GM12801 (cell line): Measurements from ENCODE around the gene RAPGEF5.

Source experiments
- TF ChIP-seq, protein P1 (sequence below): IDR thresholded peaks from one replicate; pipeline ENCODE4 v1.5.1; 2011; ENCODE audit warnings: control low read depth; ENCODE audit not compliant: insufficient read length; ENCODE audit errors: extremely low read depth

RAPGEF5 gene

DNA sequence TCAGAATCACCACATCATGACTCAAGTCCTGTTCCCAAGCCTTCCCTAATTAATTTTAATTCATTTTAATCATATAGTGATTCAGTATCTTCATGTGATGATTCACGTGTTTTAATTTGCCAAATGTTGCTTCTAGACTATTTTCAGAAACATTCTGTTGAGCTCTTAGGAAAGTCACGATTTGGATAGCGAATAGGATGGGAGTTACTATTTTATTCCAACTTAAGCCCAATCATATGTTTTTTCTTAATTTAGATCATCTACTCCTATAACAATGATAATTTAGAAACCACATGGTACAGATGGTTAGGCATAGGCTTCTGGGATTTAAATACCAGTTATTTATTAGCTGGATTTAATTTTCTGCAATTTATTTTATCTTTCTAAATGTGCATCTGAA is 49.1 kb downstream of the RAPGEF5 start:
- TF ChIP-seq, protein P1, sequence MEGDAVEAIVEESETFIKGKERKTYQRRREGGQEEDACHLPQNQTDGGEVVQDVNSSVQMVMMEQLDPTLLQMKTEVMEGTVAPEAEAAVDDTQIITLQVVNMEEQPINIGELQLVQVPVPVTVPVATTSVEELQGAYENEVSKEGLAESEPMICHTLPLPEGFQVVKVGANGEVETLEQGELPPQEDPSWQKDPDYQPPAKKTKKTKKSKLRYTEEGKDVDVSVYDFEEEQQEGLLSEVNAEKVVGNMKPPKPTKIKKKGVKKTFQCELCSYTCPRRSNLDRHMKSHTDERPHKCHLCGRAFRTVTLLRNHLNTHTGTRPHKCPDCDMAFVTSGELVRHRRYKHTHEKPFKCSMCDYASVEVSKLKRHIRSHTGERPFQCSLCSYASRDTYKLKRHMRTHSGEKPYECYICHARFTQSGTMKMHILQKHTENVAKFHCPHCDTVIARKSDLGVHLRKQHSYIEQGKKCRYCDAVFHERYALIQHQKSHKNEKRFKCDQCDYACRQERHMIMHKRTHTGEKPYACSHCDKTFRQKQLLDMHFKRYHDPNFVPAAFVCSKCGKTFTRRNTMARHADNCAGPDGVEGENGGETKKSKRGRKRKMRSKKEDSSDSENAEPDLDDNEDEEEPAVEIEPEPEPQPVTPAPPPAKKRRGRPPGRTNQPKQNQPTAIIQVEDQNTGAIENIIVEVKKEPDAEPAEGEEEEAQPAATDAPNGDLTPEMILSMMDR = no peak

DNA sequence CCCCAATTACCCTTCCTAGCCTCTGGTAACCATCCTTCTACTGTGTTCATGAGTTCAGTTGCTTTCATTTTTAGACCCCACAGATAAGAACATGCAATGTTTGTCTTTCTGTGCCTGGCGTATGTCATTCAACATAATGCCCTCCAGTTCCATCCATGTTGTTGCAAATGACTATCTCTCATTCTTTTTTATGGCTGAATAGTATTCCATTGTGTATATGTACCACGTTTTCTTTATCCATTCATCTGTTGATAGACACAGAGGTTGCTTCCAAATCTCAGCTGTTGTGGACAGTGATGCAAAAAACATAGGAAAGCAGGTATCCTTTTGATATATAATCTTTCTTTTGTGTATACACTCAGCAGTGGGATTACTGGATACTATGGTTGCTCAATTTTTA is 51.2 kb downstream of the RAPGEF5 start:
- TF ChIP-seq, protein P1 = no peak

DNA sequence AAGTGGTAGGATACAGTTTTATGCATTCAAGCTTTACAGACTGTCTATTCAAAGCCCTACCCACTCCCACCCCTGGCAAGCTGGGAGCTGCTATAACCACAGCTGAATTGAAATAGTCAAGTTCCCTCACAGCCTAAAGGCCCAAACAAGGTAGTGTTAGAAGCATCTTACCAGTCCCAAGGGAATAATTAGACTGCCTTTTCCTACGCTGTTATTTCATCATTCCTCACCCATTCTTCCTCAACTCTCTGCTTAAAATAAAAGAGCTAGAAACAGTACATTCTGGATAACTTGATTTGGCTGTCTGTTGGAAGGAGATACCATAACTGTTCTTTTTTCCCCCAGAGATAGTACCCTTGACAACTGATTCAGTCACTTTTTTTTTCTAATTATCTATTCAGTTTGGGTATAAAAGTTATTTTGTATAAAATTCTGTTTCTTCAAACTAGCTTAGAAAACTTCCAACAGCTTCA is 54.0 kb downstream of the RAPGEF5 start:
- TF ChIP-seq, protein P1 = no peak

DNA sequence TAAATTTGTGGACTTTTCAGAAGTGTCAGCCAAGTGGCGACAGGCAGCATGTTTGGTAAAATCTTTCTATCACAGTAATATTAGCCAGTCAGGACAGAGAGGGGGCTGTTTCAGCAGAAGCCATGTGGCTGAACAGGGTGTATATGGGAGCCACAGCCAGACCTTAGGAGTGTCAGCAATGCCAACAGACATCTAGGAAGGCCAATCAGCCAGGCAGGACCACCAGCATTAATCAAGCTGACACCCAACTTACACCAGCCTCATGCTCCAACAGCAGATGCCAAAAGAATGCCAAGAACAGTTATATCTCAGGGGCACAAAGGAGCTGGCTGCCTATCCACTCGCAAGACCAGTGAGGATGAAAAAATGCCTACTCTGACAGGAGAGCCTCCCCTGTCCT is 54.8 kb downstream of the RAPGEF5 start:
- TF ChIP-seq, protein P1 = no peak

DNA sequence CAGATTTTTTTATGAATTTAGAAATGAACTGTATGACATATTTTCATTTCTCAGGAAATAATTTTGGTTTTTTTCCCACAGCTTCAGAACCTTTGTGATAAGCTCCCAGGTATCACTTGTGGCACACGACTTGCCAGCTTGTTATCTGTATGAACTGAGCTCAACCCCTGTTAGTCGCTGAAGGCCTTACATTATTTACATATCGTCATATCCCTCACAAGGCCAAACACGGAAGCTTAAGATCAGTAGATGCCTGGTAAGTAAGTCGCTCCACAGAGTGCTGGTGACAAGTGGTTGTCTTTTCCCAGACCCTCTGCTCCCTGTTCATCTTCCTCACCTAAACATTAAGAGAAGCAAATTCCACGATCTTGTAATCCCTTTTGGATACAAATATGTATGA is 55.2 kb downstream of the RAPGEF5 start:
- TF ChIP-seq, protein P1 = no peak

DNA sequence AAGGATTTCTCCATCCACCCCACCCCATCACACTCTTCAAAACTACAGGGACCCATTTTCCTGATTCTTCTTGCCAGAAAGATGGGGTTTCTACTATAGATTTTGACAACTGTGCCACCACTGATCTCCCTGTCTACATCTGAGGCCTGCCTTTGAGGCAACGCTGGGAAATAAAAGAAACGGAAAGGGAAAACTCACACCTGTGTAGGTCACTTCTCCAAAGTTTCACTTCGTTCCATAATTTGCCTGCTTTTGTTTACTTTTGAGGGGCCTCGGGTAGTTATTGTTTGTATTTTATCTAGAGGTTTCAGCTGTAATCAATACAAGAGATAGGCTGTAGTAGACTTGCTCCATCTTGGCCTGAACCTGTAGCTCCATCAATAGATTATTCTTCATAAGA is 56.1 kb downstream of the RAPGEF5 start:
- TF ChIP-seq, protein P1 = no peak

DNA sequence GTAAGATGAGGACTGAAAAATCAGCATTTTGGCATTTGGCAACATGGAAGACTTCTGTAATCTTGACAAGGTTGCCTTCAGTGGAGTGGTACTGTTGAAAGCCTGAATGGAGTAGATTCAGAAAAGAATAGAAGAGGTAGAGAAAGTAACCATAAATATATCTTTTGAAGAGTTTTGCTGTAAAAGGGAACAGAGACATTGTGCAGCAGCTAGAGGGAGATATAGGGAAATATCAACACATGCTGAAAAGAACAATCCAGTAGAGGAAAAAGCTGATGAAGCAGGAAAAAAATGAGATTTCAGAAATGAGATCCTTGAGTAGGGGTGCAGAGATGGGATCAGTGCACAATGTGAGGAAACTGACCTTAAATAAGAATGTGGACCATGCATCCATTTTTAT is 60.0 kb downstream of the RAPGEF5 start:
- TF ChIP-seq, protein P1 = no peak

DNA sequence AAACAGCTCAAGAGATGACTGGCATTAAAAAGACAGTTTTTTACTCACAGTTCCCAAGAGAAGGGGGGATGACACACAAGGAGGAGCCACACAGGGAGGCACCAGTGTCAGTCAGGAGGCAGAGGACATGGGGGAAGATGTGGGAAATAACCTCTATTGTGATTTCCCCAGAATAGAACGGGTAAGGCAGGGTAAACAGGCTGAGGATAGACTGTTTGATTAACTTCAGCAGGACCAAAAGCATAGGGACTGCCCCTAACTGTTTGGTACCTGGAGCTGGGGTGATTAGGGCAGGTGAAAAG is 60.7 kb downstream of the RAPGEF5 start:
- TF ChIP-seq, protein P1 = no peak
